IMR-90 (cell line): ENCODE measurements around the gene ID1. TPM values are rescaled to one million over a fixed set of nuclear protein-coding genes. Genes with fewer than 3 reads are reported as not detected.
A peak's percentile ranks its signal among the peaks of the same experiment; 100 is the strongest.

Experiments
- ATAC-seq: fragments of 200-7000 bp; cut with Tn5 transposase; 2 replicates; pipeline ENCODE4 v1.9.1; 2020; ENCODE audit warnings: low read depth, mild to moderate bottlenecking, moderate library complexity
- BruUV-seq: library from RNA; stranded (reverse); fragments of 400-500 nt; replicated peaks from 2 replicates; lab custom pipeline; 2021; lab: Mats Ljungman, UMichigan
- CTCF ChIA-PET: fragments of 300-600 bp; formaldehyde crosslinking; extraction: SDS; loops from one replicate; lab custom pipeline; 2021; ENCODE audit warnings: antibody characterized with exemption; lab: Yijun Ruan, JAX
- POLR2A ChIA-PET: fragments of 300-600 bp; sonication (Branson Sonifier 250); formaldehyde crosslinking; loops from one replicate; lab custom pipeline; 2022; ENCODE audit warnings: antibody characterized with exemption; ENCODE audit not compliant: unreplicated experiment; lab: Charles Lee
- DNase-seq: peaks from one replicate; pipeline ENCODE4 v3.0.0; 2013
- H2AFZ ChIP-seq: replicated peaks from 2 replicates; pipeline ENCODE3; 2013; ENCODE audit warnings: low read length, mild to moderate bottlenecking; ENCODE audit not compliant: poor library complexity
- H2AK5ac ChIP-seq: 2 replicates; pipeline ENCODE4 v1.6.1; 2013; ENCODE audit warnings: low read depth, low read length, inconsistent platforms
- H2AK9ac ChIP-seq: replicated peaks from 2 replicates; pipeline ENCODE3; 2013; ENCODE audit warnings: mild to moderate bottlenecking, low read depth, low read length, moderate library complexity; ENCODE audit not compliant: poor library complexity
- H2BK120ac ChIP-seq: 2 replicates; pipeline ENCODE4 v1.6.1; 2013; ENCODE audit warnings: low read depth, low read length, inconsistent platforms
- H2BK15ac ChIP-seq: 3 replicates; pipeline ENCODE4 v1.6.1; 2013; ENCODE audit warnings: low read depth, low read length, inconsistent platforms
- H2BK20ac ChIP-seq: 2 replicates; pipeline ENCODE4 v1.6.1; 2013; ENCODE audit warnings: low read depth, mild to moderate bottlenecking, inconsistent platforms, low read length, moderate library complexity
- H2BK5ac ChIP-seq: 2 replicates; pipeline ENCODE4 v1.6.1; 2013; ENCODE audit warnings: mild to moderate bottlenecking, low read depth, low read length, inconsistent platforms; ENCODE audit not compliant: poor library complexity, severe bottlenecking
- H3K14ac ChIP-seq: replicated peaks from 2 replicates; pipeline ENCODE4 v1.6.1; 2013; ENCODE audit warnings: low read depth, low read length, inconsistent platforms
- H3K18ac ChIP-seq: 2 replicates; pipeline ENCODE4 v1.6.1; 2013; ENCODE audit warnings: low read depth, low read length, control low read depth
- H3K23ac ChIP-seq: 2 replicates; pipeline ENCODE4 v1.6.1; 2013; ENCODE audit warnings: low read depth, low read length, inconsistent platforms
- H3K27ac ChIP-seq: 2 replicates; pipeline ENCODE4 v1.5.1; 2013; ENCODE audit warnings: mild to moderate bottlenecking, control low read depth, low read length; ENCODE audit not compliant: insufficient read depth
- H3K27me3 ChIP-seq: 2 replicates; pipeline ENCODE4 v1.6.1; 2013; ENCODE audit warnings: low read length; ENCODE audit not compliant: control insufficient read depth, insufficient read depth
- H3K36me3 ChIP-seq: 2 replicates; pipeline ENCODE4 v1.6.1; 2013; ENCODE audit warnings: low read length, mixed read lengths; ENCODE audit not compliant: control insufficient read depth, insufficient read depth
- H3K4ac ChIP-seq: 2 replicates; pipeline ENCODE4 v1.6.1; 2013; ENCODE audit warnings: low read depth, low read length, inconsistent platforms
- H3K4me1 ChIP-seq: 2 replicates; pipeline ENCODE4 v1.6.1; 2013; ENCODE audit warnings: low read length, mixed read lengths; ENCODE audit not compliant: control insufficient read depth, insufficient read depth
- H3K4me2 ChIP-seq: 2 replicates; pipeline ENCODE4 v1.6.1; 2013; ENCODE audit warnings: low read depth, mild to moderate bottlenecking, control low read depth, low read length, moderate library complexity
- H3K4me3 ChIP-seq: 2 replicates; pipeline ENCODE4 v1.5.1; 2013; ENCODE audit warnings: low read depth, mild to moderate bottlenecking, control low read depth, low read length, moderate library complexity; ENCODE audit not compliant: insufficient read depth
- H3K56ac ChIP-seq: 2 replicates; pipeline ENCODE4 v1.6.1; 2013; ENCODE audit warnings: low read length, inconsistent platforms; ENCODE audit not compliant: insufficient read depth; ENCODE audit errors: extremely low read depth
- H3K79me1 ChIP-seq, 2 experiments: 2 replicates each; pipeline ENCODE4 v1.6.1; 2013; ENCODE audit warnings: low read length in 2 of 2, inconsistent platforms in 1 of 2, low read depth in 1 of 2
- H3K9ac ChIP-seq: 2 replicates; pipeline ENCODE4 v1.6.1; 2013; ENCODE audit warnings: low read depth, low read length, control low read depth
- H3K9me1 ChIP-seq: 2 replicates; pipeline ENCODE4 v1.6.1; 2013; ENCODE audit warnings: low read length, inconsistent platforms; ENCODE audit not compliant: insufficient read depth
- H3K9me3 ChIP-seq: 2 replicates; pipeline ENCODE4 v1.6.1; 2013; ENCODE audit warnings: low read length; ENCODE audit not compliant: control insufficient read depth, insufficient read depth
- H4K20me1 ChIP-seq: 2 replicates; pipeline ENCODE4 v1.6.1; 2013; ENCODE audit warnings: low read length, inconsistent platforms; ENCODE audit not compliant: insufficient read depth
- H4K5ac ChIP-seq: 2 replicates; pipeline ENCODE4 v1.6.1; 2013; ENCODE audit warnings: mild to moderate bottlenecking, low read depth, low read length, control low read depth
- H4K8ac ChIP-seq, 2 experiments: 2 replicates each; pipeline ENCODE4 v1.6.1; 2013; ENCODE audit warnings: low read depth in 2 of 2, low read length in 2 of 2, control low read depth in 1 of 2, inconsistent platforms in 1 of 2
- H4K91ac ChIP-seq: 2 replicates; pipeline ENCODE4 v1.6.1; 2013; ENCODE audit warnings: low read depth, low read length, inconsistent platforms; ENCODE audit not compliant: insufficient read depth
- CEBPB ChIP-seq: IDR thresholded peaks from 2 replicates; pipeline ENCODE4 v1.6.1; 2012; ENCODE audit warnings: low read depth, low read length, improper control_type of control experiment
- CHD1 ChIP-seq: IDR thresholded peaks from 2 replicates; pipeline ENCODE4 v1.6.1; 2012; ENCODE audit warnings: low read depth, low read length, improper control_type of control experiment
- MAZ ChIP-seq: IDR thresholded peaks from 2 replicates; pipeline ENCODE4 v1.6.1; 2012; ENCODE audit warnings: low read depth, mild to moderate bottlenecking, low read length, improper control_type of control experiment, moderate library complexity, borderline replicate concordance
- USF2 ChIP-seq: fragments of 150-350 bp; IDR thresholded peaks from 2 replicates; pipeline ENCODE4 v1.6.1; 2017; ENCODE audit warnings: mild to moderate bottlenecking, antibody characterized with exemption, low read length, low read depth
- WGBS, 2 experiments: methylation state at CpG; one replicate each; pipeline versions ENCODE4 v1.1.5 to v1.1.7; 2013; ENCODE audit warnings: missing lambda C conversion rate in 2 of 2; ENCODE audit not compliant: insufficient read length in 1 of 2; ENCODE audit errors: extremely low coverage in 2 of 2; 5-methylcytosine and 5-hydroxymethylcytosine counted together
- dilution Hi-C: fragments of 300-500 bp; cut with HindIII; formaldehyde crosslinking; loops from one replicate; pipeline ENCODE4 v1.14.3; 2018; ENCODE audit warnings: low sequenced_read_pairs; ENCODE audit not compliant: unreplicated experiment
- in situ Hi-C: fragments of 300-500 bp; cut with MboI; formaldehyde crosslinking; loops from 3 replicates; pipeline ENCODE4 v1.14.3; 2019; ENCODE audit warnings: low sequenced_read_pairs, inconsistent platforms, mixed read lengths
- intact Hi-C: fragments of 100-400 bp; cut with micrococcal nuclease; formaldehyde crosslinking; loops from 2 replicates; pipeline ENCODE4 v1.10.0; 2022
- polyA plus RNA-seq, 3 experiments: library from polyadenylated mRNA; depleted of rRNA; stranded (reverse); fragments of >200 nt; gene quantifications; 2 replicates each; pipeline ENCODE4 v1.2.3, GENCODE V29; 2012; ENCODE audit warnings: low replicate concordance in 1 of 3
- total RNA-seq: library from RNA; depleted of rRNA; stranded (reverse); fragments of >200 nt; gene quantifications from 2 replicates; pipeline ENCODE4 v1.2.3, GENCODE V29; 2012

ID1 gene
- total and polyA plus RNA-seq, 2 of the 4 experiments (the other 2 are of a cell fraction): 148 to 174 TPM

DNA sequence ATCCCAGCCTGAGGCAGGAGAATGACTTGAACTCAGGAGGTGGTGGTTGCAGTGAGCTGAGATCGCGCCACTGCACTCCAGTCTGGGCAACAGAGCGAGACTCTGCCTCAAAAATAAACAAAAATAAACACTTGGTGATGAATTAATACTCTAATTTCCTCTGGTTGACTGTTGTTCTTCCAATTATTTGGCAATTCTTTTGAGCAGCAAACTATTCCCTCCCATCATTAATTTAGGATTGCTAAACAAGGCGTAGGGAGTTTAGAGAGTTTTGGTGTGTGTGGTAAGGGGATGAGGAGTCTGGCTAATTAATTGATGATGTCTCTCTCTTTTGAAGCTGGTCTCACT is 2.7 kb upstream of the ID1 start:
- no peak for TF ChIP-seq USF2
- no peak for TF ChIP-seq CEBPB
- no peak for TF ChIP-seq CHD1
- TF ChIP-seq MAZ: no peak
- Histone ChIP-seq H2AFZ (no peak overlapping the region), H3K4me2 (peak overlapping the region; percentile 56), H2AK9ac (peak overlapping the region; percentile 3), H3K9ac (peak overlapping the region; percentile 3; the same call in 1 of the 2 replicates), H3K56ac (peak overlapping the region; percentile 42), H2BK5ac (peak overlapping the region; percentile 62), H3K27ac (peak overlapping the region; percentile 46), H3K4me3 (peak overlapping the region; percentile 1; the same call in 1 of the 2 replicates), H3K9me3 (no peaks in the 10 kb centered on the region), H4K5ac (no peak overlapping the region; the same call in 1 of the 2 replicates), H4K8ac (peak overlapping the region; percentile 3 to 90; a peak in 3 of 4 replicates), H3K27me3 (no peaks in the 10 kb centered on the region), H2AK5ac (peak overlapping the region; percentile 48), H3K9me1 (no peaks in the 10 kb centered on the region), H3K18ac (peak overlapping the region; percentile 14; the same call in 1 of the 2 replicates), H3K23ac (peak overlapping the region; percentile 89), H4K91ac (peak overlapping the region; percentile 36), H2BK20ac (peak overlapping the region; percentile 90), H3K4me1 (peaks cover 13% of the 10 kb centered on the region), H2BK120ac (peak overlapping the region; percentile 90), H3K36me3 (peaks cover 1% of the 10 kb centered on the region; the same call in 1 of the 2 replicates), H3K14ac (0 out of 2 replicates have a peak overlapping the region, but pooled peaks have one; percentile 20), H3K79me1 (peaks cover 0 to 11% of the 10 kb centered on the region in 2 experiments; a peak in 2 of 4 replicates), H2BK15ac (peak overlapping the region; percentile 77; the same call in 1 of the 3 replicates), H3K4ac (peak overlapping the region; percentile 81), H4K20me1 (peaks cover 18% of the 10 kb centered on the region)
- no peak for ATAC-seq
- dilution Hi-C loops: no loop called here
- DNase-seq: no peak
- WGBS, 2 experiments: no CpG with 5 or more reads among the region's 4 CpGs
- intact Hi-C loops: no loop called here
- ChIA-PET CTCF (interaction anchor here (0.7 to 2.5 kb wide), 4 partner anchors 10 to 39 kb away, joined by 3 to 12 read pairs (median 6); no protein-coding TSS in a partner anchor), POLR2A (no interaction called here)
- in situ Hi-C loops: no loop called here
- BruUV-seq: no TSS peak
